ENCODE measurements around the gene NLRC3. TPM values are rescaled to one million over a fixed set of nuclear protein-coding genes. Genes with fewer than 3 reads are reported as not detected.
"Not testable (repeated sequence)": the region's sequence is repeated elsewhere in the genome, so short reads cannot be mapped to it uniquely, and the experiment has no call there.

The NLRC3 gene
- total RNA-seq, 4 donors from 2014 or later, result 0.59 to 0.90 (median 0.75) TPM

DNA sequence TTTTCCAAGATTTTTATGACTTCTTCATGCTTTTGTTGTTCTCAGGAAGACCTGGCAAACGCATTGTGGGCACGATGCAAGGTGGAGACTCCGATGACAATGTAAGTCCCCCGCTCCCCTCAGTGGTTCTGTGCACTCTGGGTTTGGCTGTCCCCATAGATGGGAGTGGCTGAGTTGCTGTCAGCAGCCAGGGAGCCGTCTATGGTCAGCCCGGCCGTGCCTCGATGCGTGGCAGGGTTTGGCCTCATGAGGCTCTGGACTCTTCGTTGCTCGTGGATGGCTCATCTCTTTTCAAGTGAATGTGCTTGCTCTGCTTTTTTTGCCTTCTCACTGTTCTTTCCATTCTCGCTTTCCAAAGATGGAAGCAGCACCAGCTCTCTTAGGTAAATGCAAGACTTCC lies 44.5 kb downstream of the NLRC3 start:
- no peaks in the 10 kb centered on the region for H3K27me3 ChIP-seq
- no peak for TF ChIP-seq EP300 (IDR thresholded peaks at IDR 0.05)
- no peak for TF ChIP-seq POLR2A (IDR thresholded peaks at IDR 0.05)
- TF ChIP-seq, protein P1, sequence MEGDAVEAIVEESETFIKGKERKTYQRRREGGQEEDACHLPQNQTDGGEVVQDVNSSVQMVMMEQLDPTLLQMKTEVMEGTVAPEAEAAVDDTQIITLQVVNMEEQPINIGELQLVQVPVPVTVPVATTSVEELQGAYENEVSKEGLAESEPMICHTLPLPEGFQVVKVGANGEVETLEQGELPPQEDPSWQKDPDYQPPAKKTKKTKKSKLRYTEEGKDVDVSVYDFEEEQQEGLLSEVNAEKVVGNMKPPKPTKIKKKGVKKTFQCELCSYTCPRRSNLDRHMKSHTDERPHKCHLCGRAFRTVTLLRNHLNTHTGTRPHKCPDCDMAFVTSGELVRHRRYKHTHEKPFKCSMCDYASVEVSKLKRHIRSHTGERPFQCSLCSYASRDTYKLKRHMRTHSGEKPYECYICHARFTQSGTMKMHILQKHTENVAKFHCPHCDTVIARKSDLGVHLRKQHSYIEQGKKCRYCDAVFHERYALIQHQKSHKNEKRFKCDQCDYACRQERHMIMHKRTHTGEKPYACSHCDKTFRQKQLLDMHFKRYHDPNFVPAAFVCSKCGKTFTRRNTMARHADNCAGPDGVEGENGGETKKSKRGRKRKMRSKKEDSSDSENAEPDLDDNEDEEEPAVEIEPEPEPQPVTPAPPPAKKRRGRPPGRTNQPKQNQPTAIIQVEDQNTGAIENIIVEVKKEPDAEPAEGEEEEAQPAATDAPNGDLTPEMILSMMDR (IDR thresholded peaks at IDR 0.05), result no peak
- no peak for DNase-seq (ENCODE audit: low spot score in 2 of 2)
- 94 to 97% methylated on average over 12 of the region's 12 CpGs for WGBS, 2 donors
- H3K4me3 ChIP-seq, result no peak overlapping the region
- no peaks in the 10 kb centered on the region for H3K4me1 ChIP-seq
- no peaks in the 10 kb centered on the region for H3K9me3 ChIP-seq
- H3K36me3 ChIP-seq, result peaks cover 0 to 88% (median 0%) of the 10 kb centered on the region in 3 donors
- H3K27ac ChIP-seq, result no peak overlapping the region

DNA sequence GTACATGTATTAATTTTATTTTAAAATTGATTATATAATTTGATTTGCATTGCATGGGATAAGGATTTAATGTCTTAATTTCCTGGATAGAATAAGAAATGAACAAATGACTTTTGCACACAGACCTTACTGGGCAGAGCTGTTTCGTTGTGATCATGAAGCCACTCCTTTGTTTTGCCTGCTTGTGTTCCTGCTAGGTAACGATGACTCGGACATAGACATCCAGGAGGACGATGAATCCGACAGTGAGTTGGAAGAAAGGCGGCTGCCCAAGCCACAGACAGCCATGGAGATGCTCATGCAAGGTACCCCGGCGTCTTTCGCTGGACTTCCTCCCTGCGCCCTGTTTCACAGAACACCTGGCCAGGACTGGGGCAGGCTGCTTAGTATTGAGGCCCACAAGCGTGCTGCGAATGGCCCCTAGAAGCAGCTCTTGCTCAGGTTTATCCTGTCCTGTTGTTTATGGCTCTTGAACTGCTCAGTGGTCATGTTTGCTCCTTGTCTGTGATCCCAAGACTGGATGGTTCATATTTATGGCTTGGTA lies 46.8 kb downstream of the NLRC3 start:
- peaks cover 0 to 88% (median 0%) of the 10 kb centered on the region in 3 donors for H3K36me3 ChIP-seq
- 97% methylated on average over 12 of the region's 12 CpGs for WGBS, 2 donors
- H3K4me1 ChIP-seq, result no peaks in the 10 kb centered on the region

GRCh38 chr16:3529175-3529574 lies 48.0 kb downstream of the NLRC3 start:
- no peak for TF ChIP-seq POLR2A (IDR thresholded peaks at IDR 0.05)
- TF ChIP-seq EP300 (IDR thresholded peaks at IDR 0.05), result no peak
- TF ChIP-seq, protein P1 (IDR thresholded peaks at IDR 0.05), result no peak
- Histone ChIP-seq H3K4me3 (no peak overlapping the region), H3K27ac (no peak overlapping the region), H3K36me3 (peaks cover 0 to 87% (median 0%) of the 10 kb centered on the region in 3 donors), H3K27me3 (no peaks in the 10 kb centered on the region), H3K9me3 (no peaks in the 10 kb centered on the region), H3K4me1 (no peaks in the 10 kb centered on the region)
- no peak for DNase-seq (ENCODE audit: low spot score in 2 of 2)

More for the DNA sequence above, 46.8 kb downstream of the NLRC3 start:
- Histone ChIP-seq H3K27me3 (no peaks in the 10 kb centered on the region), H3K4me3 (no peak overlapping the region), H3K27ac (no peak overlapping the region), H3K9me3 (no peaks in the 10 kb centered on the region)
- DNase-seq (ENCODE audit: low spot score in 2 of 2), result no peak
- TF ChIP-seq EP300 (IDR thresholded peaks at IDR 0.05), result no peak
- no peak for TF ChIP-seq POLR2A (IDR thresholded peaks at IDR 0.05)
- TF ChIP-seq, protein P1 (IDR thresholded peaks at IDR 0.05), result no peak

DNA sequence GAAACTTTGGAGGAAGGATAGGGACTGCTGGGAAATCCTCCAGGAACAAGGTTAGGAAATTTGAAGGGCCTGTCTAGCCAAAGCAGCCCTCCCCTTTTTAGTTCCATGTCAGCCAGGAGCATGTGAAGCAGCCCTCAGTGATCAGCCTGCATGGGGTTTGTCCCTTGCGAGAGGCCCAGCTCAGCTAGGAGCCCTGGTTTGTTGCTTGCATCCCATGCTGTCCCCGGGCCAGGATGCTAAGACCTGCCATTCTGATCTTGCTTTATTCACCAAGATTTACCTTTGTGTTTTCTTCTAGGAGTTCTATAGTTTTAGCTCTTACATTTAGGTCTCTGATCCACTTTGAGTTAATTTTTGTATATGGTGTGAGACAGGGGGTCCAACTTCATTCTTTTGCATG lies 48.8 kb downstream of the NLRC3 start:
- 94 to 100% methylated on average over 2 of the region's 2 CpGs for WGBS, 2 donors
- H3K9me3 ChIP-seq, result no peaks in the 10 kb centered on the region
- H3K27me3 ChIP-seq, result no peaks in the 10 kb centered on the region
- DNase-seq (ENCODE audit: low spot score in 2 of 2), result no peak
- no peak for TF ChIP-seq EP300 (IDR thresholded peaks at IDR 0.05)
- TF ChIP-seq, protein P1 (IDR thresholded peaks at IDR 0.05), result no peak
- no peak for TF ChIP-seq POLR2A (IDR thresholded peaks at IDR 0.05)
- peaks cover 0 to 87% (median 2%) of the 10 kb centered on the region in 3 donors for H3K36me3 ChIP-seq
- no peaks in the 10 kb centered on the region for H3K4me1 ChIP-seq
- no peak overlapping the region for H3K4me3 ChIP-seq
- no peak overlapping the region for H3K27ac ChIP-seq

DNA sequence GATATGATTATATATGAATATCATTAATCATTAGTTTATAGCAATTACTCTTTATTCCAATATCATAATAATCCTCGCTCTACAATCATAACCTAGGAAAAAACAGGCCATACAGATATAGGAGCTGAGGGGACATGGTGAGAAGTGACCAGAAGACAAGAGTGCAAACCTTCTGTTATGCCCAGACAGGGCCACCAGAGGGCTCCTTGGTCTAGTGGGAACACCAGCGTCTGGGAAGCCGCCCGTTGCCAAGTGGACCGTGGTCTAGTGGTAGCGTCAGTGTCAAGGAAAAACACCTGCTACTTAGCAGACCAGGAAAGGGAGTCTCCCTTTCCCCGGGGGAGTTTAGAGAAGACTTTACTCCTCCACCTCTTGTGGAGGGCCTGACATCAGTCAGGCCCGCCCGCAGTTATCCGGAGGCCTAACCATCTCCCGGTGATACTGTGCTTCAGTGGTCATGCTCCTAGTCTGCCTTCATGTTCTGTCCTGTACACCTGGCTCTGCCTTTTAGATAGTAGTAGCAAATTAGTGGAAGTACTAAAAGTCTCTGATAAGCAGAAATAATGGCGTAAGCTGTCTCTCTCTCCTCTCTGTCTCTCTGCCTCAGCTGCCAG lies 49.9 kb downstream of the NLRC3 start:
- not testable (repeated sequence) for H3K9me3 ChIP-seq, H3K4me1 ChIP-seq, H3K27ac ChIP-seq, H3K4me3 ChIP-seq, H3K27me3 ChIP-seq
- peak; percentile 64 to 82 for DNase-seq (ENCODE audit: low spot score in 2 of 2)
- peaks cover 0 to 88% (median 4%) of the 10 kb centered on the region in 3 donors for H3K36me3 ChIP-seq
- TF ChIP-seq, protein P1 (IDR thresholded peaks at IDR 0.05), result peak; percentile 25 to 55 (median 32)
- 68 to 78% methylated on average over 12 of the region's 12 CpGs for WGBS, 2 donors
